ENCODE data around the gene NTN5. TPM values are rescaled to one million over a fixed set of nuclear protein-coding genes. Genes with fewer than 3 reads are reported as not detected.

NTN5 gene
- total and polyA plus RNA-seq, 11 donors: 0.11 to 0.42 (median 0.16) TPM; not detected in 7

- Histone ChIP-seq H3K4me3 (no peak overlapping the region), H3K27ac (no peak overlapping the region), H3K36me3 (no peaks in the 10 kb centered on the region), H3K4me1 (peaks cover 0 to 3% (median 0%) of the 10 kb centered on the region in 12 donors), H3K9me3 (no peaks in the 10 kb centered on the region), H3K27me3 (no peaks in the 10 kb centered on the region)
- DNase-seq (no peak), ATAC-seq (no peak)
- TF ChIP-seq CTCF (IDR thresholded peaks at IDR 0.05) (no peak), POLR2A (IDR thresholded peaks at IDR 0.05) (no peak)
- WGBS, 4 donors: 43 to 68% (median 53%) methylated on average over 9 to 11 of the region's 11 CpGs
- intact Hi-C loops (cut with DNase I): no loop called here
These were observed 18.3 kb downstream of the NTN5 start for GRCh38 chr19:48654299-48655059.

GRCh38 chr19:48651683-48652048 lies 21.2 kb downstream of the NTN5 start:
- TF ChIP-seq POLR2A (IDR thresholded peaks at IDR 0.05) (no peak), CTCF (IDR thresholded peaks at IDR 0.05) (no peak)
- DNase-seq: no peak
- intact Hi-C loops (cut with DNase I): no loop called here
- H3K9me3 ChIP-seq: no peaks in the 10 kb centered on the region
- no peaks in the 10 kb centered on the region for H3K27me3 ChIP-seq
- no peaks in the 10 kb centered on the region for H3K36me3 ChIP-seq
- peaks cover 0 to 15% (median 0%) of the 10 kb centered on the region in 12 donors for H3K4me1 ChIP-seq
- H3K27ac ChIP-seq: no peak overlapping the region
- ATAC-seq: no peak
- WGBS, 4 donors: 79 to 91% (median 88%) methylated on average over 3 to 5 of the region's 5 CpGs
- H3K4me3 ChIP-seq: no peak overlapping the region

GRCh38 chr19:48650974-48651682 lies 21.7 kb downstream of the NTN5 start:
- no peak for TF ChIP-seq POLR2A (IDR thresholded peaks at IDR 0.05)
- no peak for TF ChIP-seq CTCF (IDR thresholded peaks at IDR 0.05)
- Histone ChIP-seq H3K27me3 (no peaks in the 10 kb centered on the region), H3K36me3 (no peaks in the 10 kb centered on the region), H3K27ac (no peak overlapping the region), H3K4me3 (no peak overlapping the region), H3K9me3 (no peaks in the 10 kb centered on the region), H3K4me1 (peaks cover 0 to 15% (median 1%) of the 10 kb centered on the region in 12 donors)
- WGBS, 4 donors: 88 to 91% (median 90%) methylated on average over 12 of the region's 12 CpGs
- intact Hi-C loops (cut with DNase I): no loop called here
- no peak for DNase-seq
- no peak for ATAC-seq

- Histone ChIP-seq H3K27ac (no peak overlapping the region), H3K4me3 (no peak overlapping the region), H3K4me1 (peaks cover 0 to 29% (median 13%) of the 10 kb centered on the region in 12 donors), H3K27me3 (no peaks in the 10 kb centered on the region), H3K36me3 (no peaks in the 10 kb centered on the region), H3K9me3 (no peaks in the 10 kb centered on the region)
- WGBS, 4 donors: 54 to 67% (median 59%) methylated on average over 2 of the region's 2 CpGs
- ATAC-seq: no peak
- no peak for DNase-seq
- intact Hi-C loops (cut with DNase I): loop anchor here (5.0 to 10.0 kb wide), 10 partner anchors 67 to 327 kb away; partner anchors contain the start of genes HSD17B14 (in 6 of the 10), MAMSTR (in 2 of the 10) and FTL (in 1 of the 10)
- TF ChIP-seq CTCF (IDR thresholded peaks at IDR 0.05): no peak
These were observed 24.7 kb downstream of the NTN5 start for GRCh38 chr19:48648134-48648533.

Measured in heart left ventricle (tissue), 16 donors.